A549 (cell line): ENCODE data around the gene SLC2A1. TPM values are rescaled to one million over a fixed set of nuclear protein-coding genes. Genes with fewer than 3 reads are reported as not detected.
A peak's percentile ranks its signal among the peaks of the same experiment; 100 is the strongest.

Experiments
- ATAC-seq, 2 experiments: fragments of 200-7000 bp in 1 of 2; fragments of >200 bp in 1 of 2; cut with Nextera tagmentation in 1 of 2; cut with Tn5 transposase in 1 of 2; 3 replicates each; pipeline versions ENCODE4 v1.8.0 to v1.9.1; 2018 to 2020; ENCODE audit warnings: mild to moderate bottlenecking in 1 of 2, moderate library complexity in 1 of 2
- CTCF ChIA-PET: fragments of 300-600 bp; sonication (Branson Sonifier 250); formaldehyde crosslinking; extraction: SDS; loops from one replicate; lab custom pipeline; 2021; ENCODE audit warnings: antibody characterized with exemption, inconsistent platforms; lab: Yijun Ruan, JAX
- POLR2A ChIA-PET: fragments of 350-600 bp; formaldehyde crosslinking; extraction: SDS; loops from one replicate; lab custom pipeline; 2021; ENCODE audit warnings: antibody characterized with exemption, inconsistent platforms; lab: Yijun Ruan, JAX
- DNase-seq, 2 experiments: peaks; one replicate each; pipeline versions ENCODE4 v3.0.0 to v3.0.0-alpha.2; 2011 to 2016; ENCODE audit warnings: low read depth in 1 of 2, low spot score in 1 of 2
- FAIRE-seq: peaks from 2 replicates; lab custom pipeline; 2011; peaks lifted over from hg19 to GRCh38; lab: Jason Lieb, UNC
- H3K27ac ChIP-seq, 2 experiments: fragments of >200 bp; sonication (Bioruptor Twin); formaldehyde crosslinking; 3 replicates each; pipeline ENCODE4 v1.5.1; 2016 to 2017
- H3K4me1 ChIP-seq: fragments of >200 bp; sonication (Bioruptor Twin); formaldehyde crosslinking; 3 replicates; pipeline ENCODE4 v1.6.1; 2016
- H3K4me2 ChIP-seq: fragments of >200 bp; sonication (Bioruptor Twin); formaldehyde crosslinking; 3 replicates; pipeline ENCODE4 v1.6.1; 2016
- H3K4me3 ChIP-seq: fragments of >200 bp; sonication (Bioruptor Twin); formaldehyde crosslinking; 3 replicates; pipeline ENCODE4 v1.5.1; 2016
- H3K9me3 ChIP-seq: fragments of >200 bp; sonication (Bioruptor Twin); formaldehyde crosslinking; 3 replicates; pipeline ENCODE4 v1.6.1; 2016
- BHLHE40 ChIP-seq: IDR thresholded peaks from 2 replicates; pipeline ENCODE4 v1.6.1; 2012; ENCODE audit warnings: low read depth, low read length, inconsistent platforms
- CEBPB ChIP-seq, 2 experiments: fragments of >200 bp in 1 of 2; sonication (Bioruptor Twin) in 1 of 2; formaldehyde crosslinking in 1 of 2; IDR thresholded peaks; 2 replicates each; pipeline ENCODE4 v1.6.1; 2012 to 2016
- CHD2 ChIP-seq: fragments of 150-350 bp; IDR thresholded peaks from 2 replicates; pipeline ENCODE4 v1.6.1; 2014; ENCODE audit warnings: low read length; ENCODE audit not compliant: partially characterized antibody
- CHD4 ChIP-seq: fragments of 200-600 bp; sonication (generic); IDR thresholded peaks from 2 replicates; pipeline ENCODE4 v1.6.1; 2016; ENCODE audit warnings: antibody characterized with exemption, mild to moderate bottlenecking, borderline replicate concordance
- EHMT2 ChIP-seq: fragments of 200-600 bp; sonication (generic); IDR thresholded peaks from 2 replicates; pipeline ENCODE4 v1.6.1; 2016; ENCODE audit warnings: antibody characterized with exemption, low read depth, mild to moderate bottlenecking, moderate library complexity
- FOXS1 ChIP-seq: fragments of 250-450 bp; sonication (Bioruptor Pico); IDR thresholded peaks from 2 replicates; pipeline ENCODE4 v1.5.0; 2020; ENCODE audit warnings: mild to moderate bottlenecking, moderate library complexity
- JUNB ChIP-seq: fragments of >200 bp; sonication (Bioruptor Twin); formaldehyde crosslinking; IDR thresholded peaks from 2 replicates; pipeline ENCODE4 v1.6.1; 2016
- MAZ ChIP-seq: fragments of 150-350 bp; IDR thresholded peaks from 2 replicates; pipeline ENCODE4 v1.6.1; 2014; ENCODE audit warnings: antibody characterized with exemption, low read depth, low read length, borderline replicate concordance
- MYC ChIP-seq: IDR thresholded peaks from 2 replicates; pipeline ENCODE4 v1.6.1; 2012; ENCODE audit warnings: mild to moderate bottlenecking, inconsistent platforms, low read length, improper control_type of control experiment, borderline replicate concordance
- NFE2L2 ChIP-seq: fragments of 150-350 bp; conservative IDR thresholded peaks from 2 replicates; pipeline ENCODE4 v1.6.1; 2014; ENCODE audit warnings: low read length
- NR3C1 ChIP-seq: fragments of >200 bp; sonication (Bioruptor Twin); formaldehyde crosslinking; IDR thresholded peaks from 3 replicates; pipeline ENCODE4 v1.6.1; 2017
- POLR2A ChIP-seq: IDR thresholded peaks from 2 replicates; pipeline ENCODE4 v1.6.1; 2012; ENCODE audit warnings: mild to moderate bottlenecking, low read length
- RAD21 ChIP-seq, 2 experiments: fragments of >200 bp in 1 of 2; sonication (Bioruptor Twin) in 1 of 2; formaldehyde crosslinking in 1 of 2; IDR thresholded peaks in 1 of 2; conservative IDR thresholded peaks in 1 of 2; 2 replicates in 1 of 2; 3 replicates in 1 of 2; pipeline ENCODE4 v1.6.1; 2012 to 2018; ENCODE audit warnings: inconsistent platforms in 1 of 2
- RCOR1 ChIP-seq: fragments of 150-350 bp; IDR thresholded peaks from 2 replicates; pipeline ENCODE4 v1.6.1; 2014; ENCODE audit warnings: antibody characterized with exemption, low read length, low read depth
- RFX5 ChIP-seq: fragments of 450-650 bp; IDR thresholded peaks from 2 replicates; pipeline ENCODE4 v1.7.1; 2014; ENCODE audit warnings: antibody characterized with exemption, mild to moderate bottlenecking, moderate library complexity
- SMC3 ChIP-seq: fragments of >200 bp; sonication (Bioruptor Twin); formaldehyde crosslinking; IDR thresholded peaks from 3 replicates; pipeline ENCODE4 v1.6.1; 2018; ENCODE audit warnings: inconsistent platforms
- TFCP2L1 ChIP-seq: fragments of 250-450 bp; sonication (Bioruptor Pico); IDR thresholded peaks from 2 replicates; pipeline ENCODE4 v1.5.0; 2021; ENCODE audit warnings: mild to moderate bottlenecking
- TP53 ChIP-seq: fragments of 250-450 bp; sonication (Bioruptor Pico); IDR thresholded peaks from 2 replicates; pipeline ENCODE4 v1.5.0; 2021; ENCODE audit warnings: mild to moderate bottlenecking, moderate library complexity
- ZC3H11A ChIP-seq: fragments of 450-650 bp; IDR thresholded peaks from 2 replicates; pipeline ENCODE4 v1.6.1; 2014; ENCODE audit warnings: antibody characterized with exemption, mild to moderate bottlenecking
- WGBS: methylation state at CpG from one replicate; pipeline ENCODE4 v1.1.6; 2017; ENCODE audit errors: missing lambda C conversion rate; 5-methylcytosine and 5-hydroxymethylcytosine counted together
- polyA plus RNA-seq, 4 experiments: library from polyadenylated mRNA; depleted of rRNA in 3 of 4; stranded (reverse); fragments of >200 nt; fragmentation: RNase III in 1 of 4; extraction: RNeasy Plus Mini Kit Qiagen cat#74134 plus additional on column Dnase treatment in 1 of 4; gene quantifications; 2 replicates in 3 of 4; 3 replicates in 1 of 4; pipeline ENCODE4 v1.2.3, GENCODE V29; 2011 to 2017
- TF ChIP-seq, protein P1 (sequence below): fragments of >200 bp; sonication (Bioruptor Twin); formaldehyde crosslinking; IDR thresholded peaks from 2 replicates; pipeline ENCODE4 v1.6.1; 2016
- TF ChIP-seq, protein P2 (sequence below): IDR thresholded peaks from 2 replicates; pipeline ENCODE4 v1.6.1; 2012
- TF ChIP-seq, protein P3 (sequence below): fragments of 200-600 bp; sonication (generic); IDR thresholded peaks from 2 replicates; pipeline ENCODE4 v1.6.1; 2016; ENCODE audit warnings: antibody characterized with exemption, mild to moderate bottlenecking, moderate library complexity
- TF ChIP-seq, protein P4 (sequence below): fragments of 250-450 bp; sonication (Bioruptor Pico); IDR thresholded peaks from 2 replicates; pipeline ENCODE4 v1.5.0; 2021; ENCODE audit warnings: mild to moderate bottlenecking, moderate library complexity, borderline replicate concordance
- TF ChIP-seq, protein P5 (sequence below): fragments of >200 bp; sonication (Bioruptor Twin); formaldehyde crosslinking; IDR thresholded peaks from 3 replicates; pipeline ENCODE4 v1.6.1; 2016

Gene SLC2A1
- polyA plus RNA-seq, 2 of the 4 experiments (the other 2 are of a cell fraction), result 106 to 124 TPM

DNA sequence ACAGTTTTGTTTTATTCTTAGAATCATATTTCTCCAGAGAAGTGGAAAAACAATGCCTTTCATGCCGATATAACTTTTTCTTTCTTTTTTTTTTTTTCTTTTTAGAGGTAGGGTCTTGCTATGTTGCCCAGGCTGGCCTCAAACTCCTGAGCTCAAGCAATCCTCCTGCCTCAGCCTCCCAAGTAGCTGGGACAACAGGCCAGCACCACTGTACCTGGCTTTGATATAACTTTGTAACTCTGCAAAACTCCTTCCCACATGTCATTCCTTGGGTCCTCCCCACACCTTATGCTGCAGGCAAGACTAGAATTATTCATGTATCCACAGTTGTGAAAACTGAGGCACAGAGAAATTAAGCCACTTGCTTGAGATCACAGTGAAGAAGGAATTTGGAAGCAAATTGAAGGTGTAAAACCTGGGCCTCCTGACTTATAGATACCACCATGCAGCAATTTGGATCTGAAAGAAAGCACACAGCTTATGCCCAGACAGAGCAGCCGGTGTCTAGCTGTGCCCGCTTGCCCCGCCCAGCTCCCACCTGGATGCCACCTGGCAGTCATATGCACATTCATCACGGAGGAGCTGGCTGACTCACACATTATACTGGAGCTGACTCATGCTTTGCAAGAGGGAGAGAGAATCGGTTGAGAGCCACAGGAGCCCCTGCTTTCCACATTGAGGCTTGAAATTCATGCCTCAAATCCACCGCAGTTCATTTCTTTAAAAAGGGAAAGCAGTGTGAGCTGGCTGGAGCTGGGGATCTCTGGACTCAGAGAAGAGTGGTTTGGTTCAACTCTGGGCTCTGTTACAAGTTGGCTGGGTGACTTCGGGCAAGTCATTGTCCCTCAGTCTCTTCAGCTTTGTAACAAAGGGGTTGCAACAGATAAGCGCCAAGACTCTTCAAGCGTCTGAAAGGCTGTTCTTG lies 8.3 kb upstream of the SLC2A1 start (continued):
- TF ChIP-seq RAD21 (conservative IDR thresholded peaks at IDR 0.05 in 1 of 2, IDR thresholded peaks at IDR 0.05 in 1 of 2) (0 out of 5 replicates have a peak, but pooled peaks of 1 of the 2 experiments have one; percentile 17), NFE2L2 (peak; percentile 45; the same call in 1 of the 2 replicates), JUNB (peak; percentile 81), MYC (0 out of 2 replicates have a peak, but pooled peaks have one; percentile 44), CHD4 (no peak)
- TF ChIP-seq, protein P1, sequence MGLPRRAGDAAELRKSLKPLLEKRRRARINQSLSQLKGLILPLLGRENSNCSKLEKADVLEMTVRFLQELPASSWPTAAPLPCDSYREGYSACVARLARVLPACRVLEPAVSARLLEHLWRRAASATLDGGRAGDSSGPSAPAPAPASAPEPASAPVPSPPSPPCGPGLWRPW, result no peak

DNA sequence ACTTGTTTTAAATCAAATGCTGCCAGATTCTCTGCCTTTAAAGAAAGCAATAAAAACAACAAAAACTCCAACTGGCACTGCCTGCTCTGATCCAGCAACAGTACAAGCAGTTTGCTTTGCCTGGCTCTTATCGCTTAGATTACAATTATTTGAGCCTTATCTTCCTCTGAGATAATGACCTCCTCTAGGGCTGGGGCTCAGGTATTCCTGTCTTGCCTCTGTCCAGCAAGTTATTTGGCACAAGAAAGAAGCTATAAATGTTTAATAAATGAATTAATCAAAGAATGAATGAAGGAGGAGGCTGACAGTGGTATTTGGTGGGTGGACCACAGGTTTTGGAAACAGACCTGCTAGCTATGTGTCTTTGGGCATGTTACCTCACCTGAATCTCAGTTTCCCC lies 6.7 kb upstream of the SLC2A1 start:
- H3K9me3 ChIP-seq, result no peaks in the 10 kb centered on the region
- POLR2A ChIA-PET, result no interaction called here
- TF ChIP-seq ZC3H11A, result no peak
- TF ChIP-seq, protein P2, sequence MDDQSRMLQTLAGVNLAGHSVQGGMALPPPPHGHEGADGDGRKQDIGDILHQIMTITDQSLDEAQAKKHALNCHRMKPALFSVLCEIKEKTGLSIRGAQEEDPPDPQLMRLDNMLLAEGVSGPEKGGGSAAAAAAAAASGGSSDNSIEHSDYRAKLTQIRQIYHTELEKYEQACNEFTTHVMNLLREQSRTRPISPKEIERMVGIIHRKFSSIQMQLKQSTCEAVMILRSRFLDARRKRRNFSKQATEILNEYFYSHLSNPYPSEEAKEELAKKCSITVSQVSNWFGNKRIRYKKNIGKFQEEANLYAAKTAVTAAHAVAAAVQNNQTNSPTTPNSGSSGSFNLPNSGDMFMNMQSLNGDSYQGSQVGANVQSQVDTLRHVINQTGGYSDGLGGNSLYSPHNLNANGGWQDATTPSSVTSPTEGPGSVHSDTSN, result no peak
- TF ChIP-seq, protein P3, sequence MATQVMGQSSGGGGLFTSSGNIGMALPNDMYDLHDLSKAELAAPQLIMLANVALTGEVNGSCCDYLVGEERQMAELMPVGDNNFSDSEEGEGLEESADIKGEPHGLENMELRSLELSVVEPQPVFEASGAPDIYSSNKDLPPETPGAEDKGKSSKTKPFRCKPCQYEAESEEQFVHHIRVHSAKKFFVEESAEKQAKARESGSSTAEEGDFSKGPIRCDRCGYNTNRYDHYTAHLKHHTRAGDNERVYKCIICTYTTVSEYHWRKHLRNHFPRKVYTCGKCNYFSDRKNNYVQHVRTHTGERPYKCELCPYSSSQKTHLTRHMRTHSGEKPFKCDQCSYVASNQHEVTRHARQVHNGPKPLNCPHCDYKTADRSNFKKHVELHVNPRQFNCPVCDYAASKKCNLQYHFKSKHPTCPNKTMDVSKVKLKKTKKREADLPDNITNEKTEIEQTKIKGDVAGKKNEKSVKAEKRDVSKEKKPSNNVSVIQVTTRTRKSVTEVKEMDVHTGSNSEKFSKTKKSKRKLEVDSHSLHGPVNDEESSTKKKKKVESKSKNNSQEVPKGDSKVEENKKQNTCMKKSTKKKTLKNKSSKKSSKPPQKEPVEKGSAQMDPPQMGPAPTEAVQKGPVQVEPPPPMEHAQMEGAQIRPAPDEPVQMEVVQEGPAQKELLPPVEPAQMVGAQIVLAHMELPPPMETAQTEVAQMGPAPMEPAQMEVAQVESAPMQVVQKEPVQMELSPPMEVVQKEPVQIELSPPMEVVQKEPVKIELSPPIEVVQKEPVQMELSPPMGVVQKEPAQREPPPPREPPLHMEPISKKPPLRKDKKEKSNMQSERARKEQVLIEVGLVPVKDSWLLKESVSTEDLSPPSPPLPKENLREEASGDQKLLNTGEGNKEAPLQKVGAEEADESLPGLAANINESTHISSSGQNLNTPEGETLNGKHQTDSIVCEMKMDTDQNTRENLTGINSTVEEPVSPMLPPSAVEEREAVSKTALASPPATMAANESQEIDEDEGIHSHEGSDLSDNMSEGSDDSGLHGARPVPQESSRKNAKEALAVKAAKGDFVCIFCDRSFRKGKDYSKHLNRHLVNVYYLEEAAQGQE, result no peak
- no peak for TF ChIP-seq EHMT2
- no peak for TF ChIP-seq CEBPB (IDR thresholded peaks at IDR 0.05)
- no peak for TF ChIP-seq MYC
- no peak for TF ChIP-seq SMC3
- ATAC-seq (no peak), FAIRE-seq (no peak), DNase-seq (no peak)
- H3K4me1 ChIP-seq, result peaks cover 75% of the 10 kb centered on the region
- CTCF ChIA-PET, result interaction anchor here (0.9 to 1.4 kb wide), 4 partner anchors 42 to 108 kb away, joined by 3 to 8 read pairs (median 5); no protein-coding TSS in a partner anchor
- no peak overlapping the region for H3K4me2 ChIP-seq
- H3K27ac ChIP-seq, result peak overlapping the region; percentile 87 to 98; a peak in 5 of 6 replicates
- no peak overlapping the region for H3K4me3 ChIP-seq
- 95% methylated on average over 1 of the region's 1 CpG for WGBS

DNA sequence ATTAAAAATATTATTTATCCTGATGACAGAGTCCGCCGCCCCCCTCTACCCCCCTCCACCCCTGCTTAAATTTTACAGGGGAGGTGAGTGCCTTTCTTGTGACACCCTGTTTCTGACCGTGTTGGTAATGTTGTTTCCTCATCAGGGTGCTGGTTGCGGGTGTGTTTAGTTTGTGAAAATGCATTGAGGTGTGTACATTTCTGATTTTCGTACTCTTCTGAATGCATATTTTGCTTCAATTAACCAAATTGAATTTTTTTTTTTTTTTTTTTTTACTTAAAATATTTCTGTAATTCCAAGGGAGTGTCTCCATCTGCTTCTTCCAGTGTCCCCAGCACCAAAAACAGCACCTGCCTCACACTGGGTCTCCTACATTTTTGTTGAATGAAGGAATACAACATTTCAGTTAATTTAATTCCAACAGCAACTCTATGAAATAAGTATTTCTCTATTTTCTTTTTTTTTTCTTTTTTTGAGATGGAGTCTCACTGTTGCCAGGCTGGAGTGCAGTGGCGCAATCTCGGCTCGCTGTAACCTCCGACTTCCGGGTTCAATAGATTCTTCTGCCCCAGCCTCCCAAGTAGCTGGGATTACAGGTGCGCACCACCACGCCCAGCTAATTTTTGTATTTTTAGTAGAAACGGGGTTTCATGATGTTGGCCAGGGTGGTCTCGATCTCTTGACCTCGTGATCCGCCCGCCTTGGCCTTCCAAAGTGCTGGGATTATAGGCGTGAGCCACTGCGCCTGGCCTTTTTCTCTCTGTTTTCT lies 5.6 kb upstream of the SLC2A1 start:
- Histone ChIP-seq H3K9me3 (no peaks in the 10 kb centered on the region), H3K4me2 (peak overlapping the region; percentile 93), H3K4me1 (peaks cover 86% of the 10 kb centered on the region), H3K4me3 (no peak overlapping the region), H3K27ac (peak overlapping the region; percentile 87 to 88)
- ChIA-PET POLR2A (interaction anchor here (0.8 to 1.5 kb wide), 2 partner anchors 21 to 40 kb away, joined by 3 read pairs; no protein-coding TSS in a partner anchor), CTCF (interaction anchor here (0.5 to 2.4 kb wide), 3 partner anchors 34 to 50 kb away, joined by 4 to 8 read pairs (median 6); no protein-coding TSS in a partner anchor)
- ATAC-seq (no peak), FAIRE-seq (no peak), DNase-seq (no peak)
- WGBS, result 74% methylated on average over 19 of the region's 19 CpGs
- no peak for TF ChIP-seq TP53 (CRISPR knock-in tag)
- no peak for TF ChIP-seq TFCP2L1
- TF ChIP-seq, protein P4, sequence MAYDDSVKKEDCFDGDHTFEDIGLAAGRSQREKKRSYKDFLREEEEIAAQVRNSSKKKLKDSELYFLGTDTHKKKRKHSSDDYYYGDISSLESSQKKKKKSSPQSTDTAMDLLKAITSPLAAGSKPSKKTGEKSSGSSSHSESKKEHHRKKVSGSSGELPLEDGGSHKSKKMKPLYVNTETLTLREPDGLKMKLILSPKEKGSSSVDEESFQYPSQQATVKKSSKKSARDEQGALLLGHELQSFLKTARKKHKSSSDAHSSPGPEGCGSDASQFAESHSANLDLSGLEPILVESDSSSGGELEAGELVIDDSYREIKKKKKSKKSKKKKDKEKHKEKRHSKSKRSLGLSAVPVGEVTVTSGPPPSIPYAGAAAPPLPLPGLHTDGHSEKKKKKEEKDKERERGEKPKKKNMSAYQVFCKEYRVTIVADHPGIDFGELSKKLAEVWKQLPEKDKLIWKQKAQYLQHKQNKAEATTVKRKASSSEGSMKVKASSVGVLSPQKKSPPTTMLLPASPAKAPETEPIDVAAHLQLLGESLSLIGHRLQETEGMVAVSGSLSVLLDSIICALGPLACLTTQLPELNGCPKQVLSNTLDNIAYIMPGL (CRISPR knock-in tag), result no peak
- no peak for TF ChIP-seq MAZ
- TF ChIP-seq BHLHE40, result no peak
- TF ChIP-seq MYC, result no peak
- no peak for TF ChIP-seq RCOR1
- no peak for TF ChIP-seq SMC3
- no peak for TF ChIP-seq NR3C1
- TF ChIP-seq, protein P5, sequence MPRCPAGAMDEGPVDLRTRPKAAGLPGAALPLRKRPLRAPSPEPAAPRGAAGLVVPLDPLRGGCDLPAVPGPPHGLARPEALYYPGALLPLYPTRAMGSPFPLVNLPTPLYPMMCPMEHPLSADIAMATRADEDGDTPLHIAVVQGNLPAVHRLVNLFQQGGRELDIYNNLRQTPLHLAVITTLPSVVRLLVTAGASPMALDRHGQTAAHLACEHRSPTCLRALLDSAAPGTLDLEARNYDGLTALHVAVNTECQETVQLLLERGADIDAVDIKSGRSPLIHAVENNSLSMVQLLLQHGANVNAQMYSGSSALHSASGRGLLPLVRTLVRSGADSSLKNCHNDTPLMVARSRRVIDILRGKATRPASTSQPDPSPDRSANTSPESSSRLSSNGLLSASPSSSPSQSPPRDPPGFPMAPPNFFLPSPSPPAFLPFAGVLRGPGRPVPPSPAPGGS, result no peak
- no peak for TF ChIP-seq POLR2A
- no peak for TF ChIP-seq FOXS1 (CRISPR knock-in tag)
- TF ChIP-seq CEBPB (IDR thresholded peaks at IDR 0.05), result no peak
- no peak for TF ChIP-seq RFX5
- no peak for TF ChIP-seq CHD2
